ENCODE data around the gene MOV10L1.

DNA sequence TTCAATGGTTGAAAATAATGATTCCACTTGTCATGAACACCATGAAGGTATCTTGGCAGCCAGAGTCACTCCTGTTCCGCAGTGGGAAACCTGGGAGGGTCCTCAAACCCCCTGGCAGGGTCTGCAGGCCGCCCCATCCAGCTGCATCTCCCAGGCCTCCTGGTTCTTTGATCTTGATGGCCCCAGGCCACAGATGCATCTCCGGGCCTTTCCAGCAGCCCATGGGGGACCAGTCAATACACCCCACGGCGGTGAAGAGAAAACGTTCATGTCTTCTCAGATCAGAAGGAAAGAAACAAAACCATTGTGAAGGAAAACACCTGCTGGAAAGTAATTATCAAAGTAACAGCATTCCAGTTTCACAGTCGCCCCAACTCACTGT, 29.9 kb upstream of the MOV10L1 start:
- TF ChIP-seq, protein P1, sequence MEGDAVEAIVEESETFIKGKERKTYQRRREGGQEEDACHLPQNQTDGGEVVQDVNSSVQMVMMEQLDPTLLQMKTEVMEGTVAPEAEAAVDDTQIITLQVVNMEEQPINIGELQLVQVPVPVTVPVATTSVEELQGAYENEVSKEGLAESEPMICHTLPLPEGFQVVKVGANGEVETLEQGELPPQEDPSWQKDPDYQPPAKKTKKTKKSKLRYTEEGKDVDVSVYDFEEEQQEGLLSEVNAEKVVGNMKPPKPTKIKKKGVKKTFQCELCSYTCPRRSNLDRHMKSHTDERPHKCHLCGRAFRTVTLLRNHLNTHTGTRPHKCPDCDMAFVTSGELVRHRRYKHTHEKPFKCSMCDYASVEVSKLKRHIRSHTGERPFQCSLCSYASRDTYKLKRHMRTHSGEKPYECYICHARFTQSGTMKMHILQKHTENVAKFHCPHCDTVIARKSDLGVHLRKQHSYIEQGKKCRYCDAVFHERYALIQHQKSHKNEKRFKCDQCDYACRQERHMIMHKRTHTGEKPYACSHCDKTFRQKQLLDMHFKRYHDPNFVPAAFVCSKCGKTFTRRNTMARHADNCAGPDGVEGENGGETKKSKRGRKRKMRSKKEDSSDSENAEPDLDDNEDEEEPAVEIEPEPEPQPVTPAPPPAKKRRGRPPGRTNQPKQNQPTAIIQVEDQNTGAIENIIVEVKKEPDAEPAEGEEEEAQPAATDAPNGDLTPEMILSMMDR (IDR thresholded peaks at IDR 0.05): no peak
- TF ChIP-seq POLR2A (IDR thresholded peaks at IDR 0.05): no peak
